ENCODE results near the gene RPL5. TPM values are rescaled to one million over a fixed set of nuclear protein-coding genes. Genes with fewer than 3 reads are reported as not detected.
A peak's percentile ranks its signal among the peaks of the same experiment; 100 is the strongest.

Gene RPL5
- total RNA-seq, 1 experiment from 2014 or later: 2,737 TPM

DNA sequence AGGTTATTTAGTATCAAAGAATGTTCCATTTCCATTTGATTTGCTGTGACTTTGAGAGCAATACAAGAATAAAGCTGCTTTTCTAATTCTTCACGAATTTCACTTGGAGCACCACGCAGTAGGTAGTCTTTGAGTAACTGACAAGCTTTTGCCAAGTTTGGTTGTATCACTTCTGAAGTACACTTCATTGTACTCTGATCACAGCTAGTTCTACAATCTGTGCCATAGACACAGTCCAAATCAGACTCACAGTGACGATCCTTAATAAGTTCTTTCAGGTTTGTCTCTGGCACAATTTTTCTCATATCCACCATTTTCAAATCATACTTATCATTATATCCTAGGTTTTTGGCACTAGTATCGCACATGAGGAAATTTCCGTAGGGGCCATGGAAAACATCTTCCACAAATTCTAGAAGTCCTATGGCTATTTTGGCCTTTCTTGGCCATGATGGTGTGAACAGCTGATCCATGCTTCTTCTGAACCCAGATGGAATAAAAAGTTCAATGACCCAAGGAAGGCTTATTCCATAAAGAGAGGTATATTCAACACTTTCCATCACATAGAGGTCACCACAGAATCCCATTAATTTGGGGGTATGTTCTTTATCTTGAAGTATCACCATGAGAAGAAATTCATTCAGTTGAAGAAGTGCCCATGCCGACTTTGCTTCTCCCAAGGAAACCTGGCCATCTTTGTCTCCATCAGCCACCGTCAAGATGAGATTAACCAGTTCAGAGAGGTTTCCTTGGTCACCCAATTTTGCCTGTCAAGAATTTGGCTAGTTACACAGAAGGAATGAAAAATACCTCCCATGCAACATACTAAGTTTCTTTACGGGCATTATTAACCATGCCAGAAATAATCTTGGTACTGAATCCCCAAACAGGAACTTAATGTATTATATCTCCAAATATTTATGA lies 11.9 kb downstream of the RPL5 start:
- in situ Hi-C loops (cut with HindIII; ENCODE audit: low pct_unique_long_range_greater_than_20kb, low sequenced_read_pairs): no loop called here
- DNase-seq (ENCODE audit: low read depth, low spot score): no peak

- in situ Hi-C loops (cut with HindIII; ENCODE audit: low pct_unique_long_range_greater_than_20kb, low sequenced_read_pairs): no loop called here
- no peak for DNase-seq (ENCODE audit: low read depth, low spot score)
Observed at GRCh38 chr1:92844439-92844838, 12.6 kb downstream of the RPL5 start.

DNA sequence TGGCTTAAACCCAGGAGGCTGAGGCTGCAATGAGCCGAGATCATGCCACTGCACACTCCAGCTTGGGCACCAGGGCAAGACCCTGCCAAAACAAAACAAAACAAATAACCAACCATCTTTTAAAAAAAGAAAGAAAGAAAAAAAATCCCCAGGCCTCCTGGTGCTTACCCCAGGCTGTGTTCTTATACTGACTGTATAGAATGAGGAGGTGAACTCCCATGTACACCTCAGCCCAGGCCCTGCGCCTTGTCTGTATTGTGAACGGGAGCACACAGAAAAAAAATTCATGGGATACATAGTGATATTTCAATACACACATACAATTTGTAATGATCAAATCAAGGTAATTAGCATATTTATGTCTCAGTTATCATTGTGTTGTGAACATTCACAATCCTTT lies 14.1 kb downstream of the RPL5 start:
- no peak for DNase-seq (ENCODE audit: low read depth, low spot score)
- in situ Hi-C loops (cut with HindIII; ENCODE audit: low pct_unique_long_range_greater_than_20kb, low sequenced_read_pairs): no loop called here

GRCh38 chr1:92848201-92848600 lies 16.4 kb downstream of the RPL5 start:
- DNase-seq (ENCODE audit: low read depth, low spot score): no peak
- in situ Hi-C loops (cut with HindIII; ENCODE audit: low pct_unique_long_range_greater_than_20kb, low sequenced_read_pairs): no loop called here

DNA sequence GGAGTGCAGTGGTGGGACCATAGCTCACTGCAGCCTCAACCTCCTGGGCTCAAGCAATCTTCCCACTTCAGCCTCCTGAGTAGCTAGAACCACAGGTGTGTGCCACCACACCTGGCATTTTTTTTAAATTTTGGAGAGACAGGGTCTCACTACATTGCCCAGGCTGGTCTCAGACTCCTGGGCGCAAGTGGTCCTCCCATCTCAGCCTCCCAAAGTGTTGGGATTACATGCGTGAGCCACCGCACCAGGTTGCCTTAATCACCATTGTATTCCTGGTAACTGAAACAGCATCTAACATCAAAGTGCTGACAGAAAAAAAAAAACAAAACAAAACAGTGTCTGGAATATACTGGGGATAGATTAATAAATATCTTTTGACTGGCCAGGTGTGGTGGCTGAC lies 18.2 kb downstream of the RPL5 start:
- DNase-seq (ENCODE audit: low read depth, low spot score): no peak
- in situ Hi-C loops (cut with HindIII; ENCODE audit: low pct_unique_long_range_greater_than_20kb, low sequenced_read_pairs): no loop called here

DNA sequence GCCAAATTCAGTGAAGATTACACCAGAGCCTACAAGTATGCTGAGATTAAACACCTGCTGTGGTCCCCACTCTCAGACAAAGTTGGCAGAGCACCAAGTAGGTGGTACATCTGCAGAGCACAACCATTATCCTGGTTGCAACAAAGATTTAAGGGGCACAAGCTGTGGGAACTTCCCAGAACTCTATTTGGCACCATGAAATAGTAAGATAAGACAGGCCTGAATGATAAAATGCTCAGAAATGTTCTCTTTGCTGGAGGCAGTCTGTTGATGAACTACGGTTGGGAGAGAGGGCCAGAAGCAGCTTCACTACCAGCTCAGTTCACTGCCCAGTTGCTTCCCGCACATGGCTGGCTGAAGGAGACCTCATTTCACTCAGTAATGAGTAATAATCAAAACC lies 19.9 kb downstream of the RPL5 start:
- in situ Hi-C loops (cut with HindIII; ENCODE audit: low pct_unique_long_range_greater_than_20kb, low sequenced_read_pairs): no loop called here
- no peak for DNase-seq (ENCODE audit: low read depth, low spot score)

GRCh38 chr1:92853299-92853698 lies 21.5 kb downstream of the RPL5 start:
- DNase-seq (ENCODE audit: low read depth, low spot score): no peak
- in situ Hi-C loops (cut with HindIII; ENCODE audit: low pct_unique_long_range_greater_than_20kb, low sequenced_read_pairs): no loop called here

DNA sequence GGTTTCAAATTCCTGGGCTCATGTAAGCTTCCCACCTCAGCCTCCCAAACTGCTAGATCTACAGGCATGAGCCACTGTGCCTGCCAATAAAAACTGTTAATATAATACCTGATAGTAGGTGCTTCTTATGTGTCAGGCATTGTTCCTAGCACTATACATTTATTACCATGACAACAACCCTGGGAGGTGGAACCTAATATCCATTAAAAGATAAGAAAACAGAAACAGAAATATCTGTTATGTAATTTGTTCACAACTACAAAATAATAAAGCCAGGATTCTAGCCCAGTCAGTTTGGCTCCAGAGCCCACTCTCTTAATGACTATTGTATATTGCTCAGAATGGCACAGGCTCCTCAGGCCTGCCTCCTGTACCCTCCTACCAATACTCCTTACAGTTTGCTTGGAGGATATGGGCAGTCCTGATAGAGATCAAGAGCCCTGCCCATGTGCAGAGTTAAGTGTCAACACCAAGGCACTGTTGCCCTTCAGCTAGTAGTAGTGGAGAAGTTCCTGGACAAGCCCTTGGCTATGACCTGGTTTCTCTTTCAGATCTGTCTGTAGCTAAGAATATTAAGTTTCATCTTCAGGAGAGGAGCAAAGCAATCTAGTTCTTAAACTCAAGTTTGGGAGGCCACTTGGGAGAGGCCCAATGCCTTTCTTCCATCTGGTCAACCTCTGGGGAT lies 22.4 kb downstream of the RPL5 start:
- in situ Hi-C loops (cut with HindIII; ENCODE audit: low pct_unique_long_range_greater_than_20kb, low sequenced_read_pairs): no loop called here
- no peak for DNase-seq (ENCODE audit: low read depth, low spot score)

- DNase-seq (ENCODE audit: low read depth, low spot score): no peak
- in situ Hi-C loops (cut with HindIII; ENCODE audit: low pct_unique_long_range_greater_than_20kb, low sequenced_read_pairs): no loop called here
Observed at GRCh38 chr1:92855236-92855635, 23.4 kb downstream of the RPL5 start.

DNA sequence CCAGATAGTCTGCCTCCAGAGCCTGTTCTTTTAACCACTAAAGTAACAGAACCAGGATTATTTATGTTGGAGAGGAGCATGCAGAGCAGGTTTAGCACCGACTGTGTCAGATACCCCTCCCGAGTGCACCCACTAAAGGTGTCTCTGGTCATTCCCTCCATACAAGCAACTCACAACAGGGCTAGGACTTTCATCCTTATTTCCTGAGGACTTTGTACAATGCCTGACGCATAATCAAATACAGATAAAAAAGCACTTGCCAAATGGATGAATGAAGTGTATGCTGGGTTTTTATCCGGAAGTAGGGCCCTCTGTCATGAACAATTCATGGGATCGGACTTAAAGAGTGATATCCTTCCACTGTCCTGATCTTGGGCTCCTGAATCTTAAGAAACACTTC lies 26.0 kb downstream of the RPL5 start:
- in situ Hi-C loops (cut with HindIII; ENCODE audit: low pct_unique_long_range_greater_than_20kb, low sequenced_read_pairs): no loop called here
- DNase-seq (ENCODE audit: low read depth, low spot score): no peak

DNA sequence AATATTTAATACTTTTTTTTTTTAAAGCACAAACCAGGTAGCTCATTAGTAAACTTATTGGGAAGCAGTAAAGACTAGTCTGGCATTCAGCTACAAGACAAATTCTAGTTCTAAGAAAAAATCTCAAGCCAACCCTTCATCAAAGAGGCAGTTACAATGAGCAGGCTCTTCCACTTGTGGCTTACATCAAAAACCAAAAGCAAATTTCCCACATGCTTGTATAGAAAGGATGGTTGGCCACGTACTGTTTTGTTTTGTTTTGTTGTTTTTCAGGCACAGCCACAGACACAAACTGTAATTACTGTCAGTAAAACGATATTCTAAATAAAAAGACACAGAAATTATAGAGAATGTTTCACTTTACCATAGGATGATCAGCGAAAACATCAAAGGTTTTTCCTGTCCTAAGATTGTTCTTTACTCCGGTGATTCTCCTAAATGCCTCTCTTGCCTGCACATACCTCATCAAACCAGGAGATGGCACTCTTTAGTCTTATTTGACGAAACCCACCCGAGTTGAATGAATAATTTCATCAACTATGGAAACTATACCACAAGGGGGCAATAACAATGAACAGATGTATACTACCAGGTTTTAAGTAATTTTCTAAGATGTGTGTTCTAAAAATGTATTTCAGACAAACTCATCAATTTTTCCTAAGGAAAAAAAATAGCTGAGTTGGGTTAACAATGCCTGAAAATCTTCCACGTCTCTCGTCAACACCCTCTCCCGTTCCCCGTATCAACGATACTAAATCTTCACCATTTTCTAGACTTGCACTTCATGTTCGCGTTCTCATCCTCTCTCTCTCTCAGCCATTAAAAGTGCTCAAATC lies 26.9 kb downstream of the RPL5 start:
- in situ Hi-C loops (cut with HindIII; ENCODE audit: low pct_unique_long_range_greater_than_20kb, low sequenced_read_pairs): no loop called here
- peak; percentile 86 for DNase-seq (ENCODE audit: low read depth, low spot score)

- DNase-seq (ENCODE audit: low read depth, low spot score): no peak
- in situ Hi-C loops (cut with HindIII; ENCODE audit: low pct_unique_long_range_greater_than_20kb, low sequenced_read_pairs): no loop called here
Observed at GRCh38 chr1:92859400-92860039, 27.7 kb downstream of the RPL5 start.

DNA sequence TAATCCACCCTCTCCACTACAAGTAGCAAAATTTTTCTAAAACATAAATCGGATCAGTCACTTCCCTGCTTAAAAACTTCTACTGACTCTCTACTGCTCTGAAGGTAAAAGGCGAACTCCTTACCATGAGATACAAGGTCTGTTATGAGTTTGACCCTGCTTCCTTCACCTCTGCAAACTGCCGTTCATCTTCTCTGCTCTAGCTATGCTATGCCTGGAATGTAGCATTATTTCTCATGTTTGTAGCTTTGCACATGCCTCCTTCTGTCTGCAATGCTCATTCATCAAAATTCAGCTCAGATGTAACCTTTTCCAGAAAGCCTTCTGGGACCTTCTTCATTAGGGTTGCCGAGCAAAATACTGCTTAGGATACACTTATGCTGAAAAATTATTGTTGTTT lies 30.8 kb downstream of the RPL5 start:
- in situ Hi-C loops (cut with HindIII; ENCODE audit: low pct_unique_long_range_greater_than_20kb, low sequenced_read_pairs): no loop called here
- no peak for DNase-seq (ENCODE audit: low read depth, low spot score)

- DNase-seq (ENCODE audit: low read depth, low spot score): no peak
- in situ Hi-C loops (cut with HindIII; ENCODE audit: low pct_unique_long_range_greater_than_20kb, low sequenced_read_pairs): no loop called here
Observed at GRCh38 chr1:92864131-92864530, 32.3 kb downstream of the RPL5 start.

- in situ Hi-C loops (cut with HindIII; ENCODE audit: low pct_unique_long_range_greater_than_20kb, low sequenced_read_pairs): no loop called here
Observed at GRCh38 chr1:92870591-92870990, 38.8 kb downstream of the RPL5 start.

GRCh38 chr1:92872719-92873118 lies 40.9 kb downstream of the RPL5 start:
- in situ Hi-C loops (cut with HindIII; ENCODE audit: low pct_unique_long_range_greater_than_20kb, low sequenced_read_pairs): no loop called here
- no peak for DNase-seq (ENCODE audit: low read depth, low spot score)

More at GRCh38 chr1:92870591-92870990, 38.8 kb downstream of the RPL5 start:
- no peak for DNase-seq (ENCODE audit: low read depth, low spot score)

GRCh38 chr1:92874987-92875386 lies 43.1 kb downstream of the RPL5 start:
- DNase-seq (ENCODE audit: low read depth, low spot score): no peak
- in situ Hi-C loops (cut with HindIII; ENCODE audit: low pct_unique_long_range_greater_than_20kb, low sequenced_read_pairs): no loop called here

DNA sequence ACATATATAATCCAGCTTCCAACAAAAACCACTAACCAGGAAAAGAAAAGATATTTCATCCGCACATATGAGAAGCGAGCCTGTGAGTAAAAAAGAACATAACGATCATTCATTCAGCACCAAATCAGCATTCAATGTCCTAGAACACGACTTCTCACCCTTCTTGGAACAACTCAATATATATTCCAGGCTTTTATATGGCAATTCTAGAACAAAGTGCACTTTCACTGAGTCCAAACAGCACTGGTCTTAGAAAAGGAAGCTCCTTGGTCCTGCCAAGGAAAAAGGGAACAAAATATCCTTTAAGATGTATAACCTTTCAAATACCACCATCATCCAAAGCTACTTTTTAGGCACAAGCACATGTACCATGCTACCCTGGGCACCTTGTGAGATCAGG lies 44.5 kb downstream of the RPL5 start:
- in situ Hi-C loops (cut with HindIII; ENCODE audit: low pct_unique_long_range_greater_than_20kb, low sequenced_read_pairs): no loop called here
- peak; percentile 58 for DNase-seq (ENCODE audit: low read depth, low spot score)
